GDM1 (cell line): ENCODE results near the gene SLC12A7.

Experiments
- DNase-seq: peaks from one replicate; lab custom pipeline; 2025; lab: John Stamatoyannopoulos, UW

Gene SLC12A7

GRCh38 chr5:1019001-1019905 lies 92.6 kb downstream of the SLC12A7 start:
- DNase-seq = no peak

GRCh38 chr5:1018596-1018995 lies 93.3 kb downstream of the SLC12A7 start:
- DNase-seq = no peak

- no peak for DNase-seq
Observed at GRCh38 chr5:1017691-1018455, 94.0 kb downstream of the SLC12A7 start.

- no peak for DNase-seq
Observed at GRCh38 chr5:1017056-1017455, 94.8 kb downstream of the SLC12A7 start.

GRCh38 chr5:1016476-1016875 lies 95.4 kb downstream of the SLC12A7 start:
- DNase-seq = no peak

- DNase-seq = no peak
Observed at GRCh38 chr5:1016036-1016435, 95.8 kb downstream of the SLC12A7 start.

- no peak for DNase-seq
Observed at GRCh38 chr5:1015507-1015906, 96.4 kb downstream of the SLC12A7 start.

- DNase-seq = no peak
Observed at GRCh38 chr5:1014781-1015221, 97.1 kb downstream of the SLC12A7 start.

- DNase-seq = no peak
Observed at GRCh38 chr5:1014346-1014745, 97.5 kb downstream of the SLC12A7 start.

- DNase-seq = no peak
Observed at GRCh38 chr5:1013948-1014301, 97.9 kb downstream of the SLC12A7 start.

GRCh38 chr5:1013238-1013947 lies 98.5 kb downstream of the SLC12A7 start:
- DNase-seq = no peak

GRCh38 chr5:1012900-1013237 lies 99.0 kb downstream of the SLC12A7 start:
- no peak for DNase-seq

- DNase-seq = no peak
Observed at GRCh38 chr5:1012313-1012841, 99.5 kb downstream of the SLC12A7 start.

- DNase-seq = no peak
Observed at GRCh38 chr5:1011741-1012312, 100.0 kb downstream of the SLC12A7 start.

GRCh38 chr5:1011226-1011631 lies 100.6 kb downstream of the SLC12A7 start:
- no peak for DNase-seq

- DNase-seq = no peak
Observed at GRCh38 chr5:1010641-1011046, 101.2 kb downstream of the SLC12A7 start.

- no peak for DNase-seq
Observed at GRCh38 chr5:1010181-1010510, 101.7 kb downstream of the SLC12A7 start.

- no peak for DNase-seq
Observed at GRCh38 chr5:1009359-1010180, 102.3 kb downstream of the SLC12A7 start.

GRCh38 chr5:1008451-1009358 lies 103.2 kb downstream of the SLC12A7 start, which contains the start of gene NKD2:
TSS of gene NKD2 (plus strand) at chr5:1008802. CDS start at chr5:1009058, 256 bp downstream.
- DNase-seq = no peak
